GM19023 (cell line): ENCODE measurements around the gene FBXO40.

Source experiments
- ATAC-seq: cut with Tn5 transposase; IDR thresholded peaks from one replicate; pipeline ENCODE4 v1.9.1; 2021; ENCODE audit warnings: mild to moderate bottlenecking, moderate library complexity; ENCODE audit not compliant: unreplicated experiment

Gene FBXO40

DNA sequence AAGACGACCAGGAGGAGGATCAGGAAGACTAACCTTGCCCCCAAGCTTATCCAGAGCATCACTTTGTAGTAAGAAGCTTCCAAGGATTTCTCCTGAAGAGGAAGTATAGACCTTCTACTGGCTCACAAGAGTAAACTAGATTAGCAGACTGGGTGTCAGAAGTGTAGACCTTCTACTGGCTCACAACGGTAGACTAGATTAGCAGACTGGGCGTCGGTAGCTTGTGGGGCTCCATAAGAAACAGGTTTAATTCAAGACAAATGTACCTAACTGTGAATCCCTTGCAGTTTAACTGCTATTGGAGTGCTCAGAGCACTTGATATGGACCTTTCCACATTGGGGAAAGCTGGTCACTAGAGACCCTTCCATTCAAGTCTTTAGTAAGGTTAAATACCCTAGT, 12.9 kb downstream of the FBXO40 start:
- no peak for ATAC-seq

DNA sequence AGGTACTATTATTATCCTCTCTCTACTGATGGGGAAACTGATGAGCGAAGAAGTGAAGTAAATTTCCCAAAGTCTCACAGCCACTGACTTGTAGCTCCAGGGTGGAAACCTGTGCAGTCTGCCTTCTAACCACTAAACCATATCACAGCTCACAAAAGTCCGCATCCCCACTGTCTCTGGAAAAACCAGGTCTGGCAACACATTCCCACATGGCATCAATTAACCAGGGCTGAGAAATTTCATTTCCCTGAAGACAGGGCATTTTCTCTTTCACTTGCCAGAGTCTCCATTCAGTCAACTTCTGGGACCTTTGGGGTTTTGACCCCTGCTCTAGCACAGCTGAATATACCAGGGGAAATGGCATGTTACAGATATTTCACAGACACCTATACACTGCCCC, 26.5 kb downstream of the FBXO40 start:
- ATAC-seq: no peak

DNA sequence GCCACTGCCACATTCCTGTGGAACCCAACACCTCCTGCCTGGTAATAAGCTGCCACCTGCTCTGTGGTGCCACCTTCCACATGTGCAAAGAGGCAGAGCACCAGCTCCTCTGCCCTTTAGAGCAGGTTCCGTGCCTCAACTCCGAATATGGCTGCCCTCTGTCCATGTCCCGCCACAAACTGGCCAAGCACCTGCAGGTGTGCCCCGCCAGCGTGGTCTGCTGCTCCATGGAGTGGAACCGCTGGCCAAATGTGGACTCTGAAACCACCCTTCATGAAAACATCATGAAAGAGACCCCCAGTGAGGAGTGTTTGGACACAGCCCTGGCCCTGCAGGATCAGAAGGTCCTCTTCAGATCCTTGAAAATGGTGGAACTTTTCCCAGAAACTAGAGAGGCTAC, 28.3 kb downstream of the FBXO40 start:
- ATAC-seq: no peak

DNA sequence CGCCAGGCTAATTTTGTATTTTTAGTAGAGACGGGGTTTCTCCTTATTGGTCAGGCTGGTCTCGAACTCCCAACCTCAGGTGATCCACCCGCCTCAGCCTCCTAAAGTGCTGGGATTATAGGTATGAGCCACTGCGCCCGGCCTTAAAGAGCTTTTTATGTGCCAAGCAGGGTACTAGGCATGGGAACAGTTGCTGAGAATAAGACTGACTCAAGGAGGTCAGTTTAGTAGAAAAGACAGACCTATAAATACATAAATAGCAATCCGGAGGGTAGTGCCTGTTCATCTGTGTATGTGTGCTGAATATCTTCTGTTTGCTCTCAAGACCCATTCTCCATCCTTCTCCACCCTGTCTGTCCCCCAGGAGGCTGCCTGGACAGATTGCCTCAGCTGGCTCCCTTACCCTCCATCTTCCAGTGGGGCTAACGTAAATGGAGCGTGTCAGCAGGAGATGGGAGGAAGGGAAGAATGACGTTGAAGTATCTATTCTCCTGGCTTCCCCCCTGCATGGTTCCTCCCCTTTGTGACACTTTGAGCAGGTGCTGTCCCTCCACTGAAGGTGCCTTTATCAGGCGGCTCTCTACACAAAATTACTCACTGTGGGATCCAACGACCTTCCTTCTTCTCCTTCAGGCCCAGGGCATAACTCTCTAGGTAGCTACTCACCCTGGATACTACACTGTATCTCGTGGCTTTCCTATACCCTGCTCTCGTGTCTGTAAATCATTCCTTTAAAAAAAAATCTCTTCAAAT, 31.1 kb downstream of the FBXO40 start:
- ATAC-seq: no peak

DNA sequence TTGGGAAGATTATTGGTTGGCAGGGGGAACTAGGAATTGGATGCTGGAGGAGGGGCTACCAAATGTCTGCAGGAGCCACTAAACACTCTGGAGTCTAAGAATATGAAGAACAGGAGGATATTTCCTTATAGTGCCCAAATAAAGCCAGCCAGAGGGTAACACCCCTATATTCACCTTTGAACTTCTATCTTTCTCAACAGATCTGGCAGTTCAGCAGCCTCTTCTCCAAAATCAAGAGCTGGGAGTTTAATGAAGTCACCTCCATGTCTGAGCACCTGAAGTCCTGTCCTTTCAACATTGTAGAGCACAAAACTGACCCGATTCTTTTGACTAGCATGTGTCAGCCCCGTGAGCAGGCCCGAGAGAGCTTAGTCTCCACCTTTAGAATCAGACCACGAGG, 33.3 kb downstream of the FBXO40 start:
- ATAC-seq: no peak

DNA sequence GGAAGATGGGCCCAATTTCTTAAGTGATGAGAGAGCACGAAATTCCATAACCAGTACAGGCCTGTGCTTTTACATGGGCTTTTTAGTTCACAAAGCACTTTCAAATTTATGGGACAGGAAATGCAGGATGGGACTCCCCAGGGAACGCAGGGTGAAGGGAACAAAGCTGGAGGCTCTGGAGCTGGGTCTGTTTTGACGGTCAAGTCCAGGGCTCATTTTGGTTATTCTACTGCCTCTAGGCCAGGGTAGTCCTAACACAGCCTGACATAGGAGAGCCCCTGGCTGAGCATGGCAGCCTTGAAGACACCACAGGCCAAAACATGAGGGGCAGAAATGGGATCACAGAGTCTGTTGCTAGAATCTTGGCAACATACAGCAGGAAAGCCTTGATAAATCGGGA, 34.0 kb downstream of the FBXO40 start:
- ATAC-seq: no peak

DNA sequence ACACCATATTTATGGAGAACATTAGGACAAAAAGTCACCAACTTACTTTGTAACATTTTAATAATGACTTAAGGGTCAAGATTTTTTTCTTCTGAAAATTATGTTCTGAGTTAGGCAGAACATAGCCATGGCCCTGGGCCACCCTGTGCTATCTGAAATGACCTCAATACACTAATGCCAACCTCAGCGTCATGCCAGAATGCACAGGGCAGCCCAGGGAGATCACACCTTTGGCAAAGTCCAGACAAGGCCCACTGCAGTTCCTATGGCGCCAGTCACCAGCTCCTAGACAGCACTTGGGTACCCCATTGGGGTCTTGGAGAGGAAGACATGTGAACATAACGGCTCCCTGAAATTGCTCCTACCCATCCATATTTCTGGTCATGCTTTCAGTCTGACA, 34.4 kb downstream of the FBXO40 start:
- ATAC-seq: no peak

DNA sequence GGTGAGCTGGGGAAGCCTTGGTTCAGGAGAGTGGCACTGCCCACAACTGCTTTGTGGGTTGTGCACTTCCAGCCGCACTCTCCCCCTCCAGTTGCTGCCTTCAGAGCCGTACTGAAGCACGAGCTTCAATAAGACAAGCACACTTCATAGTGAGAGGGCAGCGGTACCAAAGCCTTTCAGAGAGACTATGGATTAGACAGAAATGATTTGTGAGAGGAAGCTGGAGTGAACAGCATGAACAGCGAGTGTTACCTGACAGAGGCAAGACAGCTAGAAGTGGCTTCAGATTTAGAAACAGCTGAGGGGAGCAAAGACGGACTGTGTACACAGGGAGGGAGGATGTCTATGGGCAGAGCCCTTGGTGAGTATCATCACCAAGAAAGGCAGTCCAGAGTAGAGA, 36.4 kb downstream of the FBXO40 start:
- no peak for ATAC-seq

DNA sequence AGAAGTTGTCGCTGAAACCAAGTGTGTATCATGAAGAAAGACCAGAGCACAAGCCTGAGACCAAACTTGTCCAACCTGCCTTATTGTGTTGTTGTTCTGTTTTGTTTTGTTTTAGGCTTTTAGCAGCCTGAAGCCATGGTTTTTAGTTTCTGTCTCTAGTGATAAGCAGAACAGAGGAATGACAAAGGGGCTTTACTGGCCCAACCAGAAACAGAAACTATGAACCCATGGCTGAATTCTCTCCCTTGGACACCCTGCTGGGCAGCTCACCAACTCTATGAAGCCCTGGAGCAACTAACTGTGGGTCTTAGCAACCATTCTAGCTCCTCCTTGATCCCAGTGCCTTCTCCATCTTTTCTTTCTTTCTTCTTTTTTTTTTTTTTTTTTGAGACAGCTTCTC, 37.2 kb downstream of the FBXO40 start:
- peak; percentile 68 for ATAC-seq

DNA sequence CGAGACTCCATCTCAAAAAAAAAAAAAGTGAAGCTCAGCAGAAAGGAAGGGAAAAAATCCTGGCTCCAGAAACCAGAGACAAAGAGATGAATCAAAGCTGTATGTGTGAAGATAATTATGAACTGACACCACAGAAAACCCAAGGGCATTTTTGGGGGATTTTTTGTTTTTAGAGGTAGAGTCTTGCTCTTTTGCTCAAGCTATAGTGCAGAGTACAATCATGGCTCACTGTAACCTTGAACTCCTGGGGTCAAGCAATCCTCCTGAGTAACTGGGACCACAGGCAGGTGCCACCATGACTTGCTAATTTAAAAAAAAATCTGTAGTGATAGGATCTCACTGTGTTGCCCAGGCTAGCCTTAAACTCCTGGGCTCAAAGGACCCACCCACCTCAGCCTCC, 44.7 kb downstream of the FBXO40 start:
- ATAC-seq: no peak

DNA sequence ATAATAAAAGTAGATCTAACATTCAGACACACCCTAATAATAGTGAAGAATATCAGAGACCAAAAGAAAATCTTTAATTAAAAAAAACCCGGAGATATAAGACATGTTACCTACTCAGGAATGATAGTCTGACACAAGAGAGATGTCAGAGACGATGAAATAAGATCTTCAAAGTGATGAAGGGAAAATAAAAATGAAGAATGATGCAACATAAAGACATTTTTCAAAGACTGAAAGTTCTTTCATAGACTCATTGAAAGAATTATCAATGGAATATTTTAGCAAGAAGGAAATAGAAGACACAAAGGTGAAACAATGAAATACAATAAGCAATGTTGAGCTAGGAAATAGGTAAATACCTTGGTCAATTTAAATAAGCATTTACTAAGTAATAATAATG, 47.9 kb downstream of the FBXO40 start:
- no peak for ATAC-seq

DNA sequence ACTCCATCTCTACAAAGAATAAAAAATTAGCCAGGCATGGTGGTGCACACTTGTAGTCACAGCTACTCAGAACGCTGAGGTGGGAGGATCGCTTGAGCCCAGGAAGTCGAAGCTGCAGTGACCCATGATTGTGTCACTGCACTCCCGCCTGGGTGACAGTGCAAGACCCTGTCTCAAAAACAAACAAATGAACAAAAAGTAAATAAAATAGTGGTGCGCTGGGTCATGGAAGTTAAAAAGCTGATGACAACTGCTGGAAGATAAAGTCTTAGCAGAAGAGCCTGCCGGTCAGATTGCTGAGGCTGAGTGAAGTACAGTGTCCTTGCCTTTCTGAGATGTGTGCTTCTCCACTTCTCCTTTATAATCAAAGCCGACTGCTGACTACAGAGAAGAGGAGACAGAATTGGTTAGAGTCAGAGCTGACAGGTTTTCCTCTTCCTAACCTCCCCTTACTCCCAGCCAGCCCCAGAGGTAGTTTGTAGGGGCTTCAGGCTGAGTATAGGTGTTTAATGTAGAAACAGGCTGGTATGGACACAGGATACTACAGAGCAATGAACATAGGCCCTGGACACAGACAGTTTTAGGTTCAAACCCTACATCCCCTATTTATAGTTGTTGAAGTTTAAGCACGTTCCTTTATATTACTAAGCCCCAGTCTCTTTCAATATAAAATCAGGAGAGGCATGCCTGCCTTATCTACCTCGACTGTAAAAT, 49.6 kb downstream of the FBXO40 start:
- ATAC-seq: no peak

DNA sequence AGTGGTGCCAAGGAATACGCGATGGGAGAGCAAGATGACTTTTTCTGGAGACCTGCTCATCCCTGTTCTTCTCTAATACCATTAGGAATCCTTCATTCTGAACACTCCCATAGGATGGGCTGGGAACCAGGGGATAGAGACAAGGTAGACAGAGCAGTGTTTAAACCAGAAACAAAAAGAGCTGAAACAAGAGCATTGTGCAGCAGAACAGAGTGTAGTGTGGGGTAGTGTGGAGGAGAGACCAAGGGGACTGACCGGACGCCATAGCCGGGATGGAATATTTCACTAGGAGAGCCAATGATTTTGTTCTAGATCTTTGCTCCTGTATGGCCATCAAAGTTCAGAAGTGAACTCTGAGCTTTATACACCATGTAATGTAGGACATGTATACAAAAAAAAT, 51.9 kb downstream of the FBXO40 start:
- no peak for ATAC-seq

DNA sequence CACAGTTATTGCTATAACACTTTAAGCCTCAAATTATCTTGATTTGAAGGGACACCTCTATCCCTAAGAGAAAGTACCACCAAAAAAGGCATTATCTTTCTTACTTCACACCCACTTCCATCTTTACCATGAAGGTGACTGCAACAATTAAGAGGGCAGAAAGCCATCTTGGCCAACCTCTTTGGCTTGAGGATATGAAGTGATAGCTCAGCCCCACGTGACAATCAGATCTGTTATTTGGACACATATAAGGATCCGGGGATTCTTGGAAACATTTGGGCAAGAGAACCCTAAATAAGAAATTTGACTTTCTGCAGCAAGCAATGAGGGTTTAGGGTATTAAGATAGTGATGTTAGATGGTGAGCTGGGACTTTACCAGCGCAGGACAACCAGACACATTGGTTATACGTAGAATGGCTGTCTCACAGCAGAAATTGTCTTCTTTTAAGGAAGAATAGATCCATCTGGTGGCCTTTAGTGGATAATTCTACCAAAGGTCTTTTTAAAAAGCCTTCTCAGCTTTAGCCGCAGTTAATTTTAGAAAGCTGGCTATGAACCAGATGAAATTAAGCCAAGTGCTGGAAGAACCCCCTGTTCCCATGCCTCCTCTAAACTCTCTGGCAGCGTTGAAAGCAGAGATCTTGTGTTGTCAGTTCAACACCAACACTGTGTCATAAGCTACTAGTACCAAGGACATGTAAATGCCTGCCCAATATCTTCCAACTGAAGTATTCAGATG, 55.2 kb downstream of the FBXO40 start:
- no peak for ATAC-seq

DNA sequence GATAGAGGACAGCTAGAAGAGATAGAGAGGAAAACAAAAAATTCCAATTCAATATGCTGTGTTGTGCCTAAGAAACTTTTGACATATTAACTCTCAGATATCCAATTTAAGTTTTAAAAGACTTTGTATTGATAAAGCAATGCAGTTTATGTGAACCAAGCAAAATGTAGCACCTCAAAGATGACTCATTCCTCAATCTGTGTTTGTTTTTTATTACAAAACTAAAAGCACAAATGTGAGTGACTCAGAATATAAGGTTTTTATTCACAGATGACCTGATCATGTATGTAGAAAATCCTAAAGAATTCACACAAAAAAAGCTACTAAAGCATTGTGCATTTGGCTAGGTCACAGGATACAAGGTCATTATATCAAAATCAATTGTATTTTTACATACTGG, 56.5 kb downstream of the FBXO40 start:
- ATAC-seq: no peak

DNA sequence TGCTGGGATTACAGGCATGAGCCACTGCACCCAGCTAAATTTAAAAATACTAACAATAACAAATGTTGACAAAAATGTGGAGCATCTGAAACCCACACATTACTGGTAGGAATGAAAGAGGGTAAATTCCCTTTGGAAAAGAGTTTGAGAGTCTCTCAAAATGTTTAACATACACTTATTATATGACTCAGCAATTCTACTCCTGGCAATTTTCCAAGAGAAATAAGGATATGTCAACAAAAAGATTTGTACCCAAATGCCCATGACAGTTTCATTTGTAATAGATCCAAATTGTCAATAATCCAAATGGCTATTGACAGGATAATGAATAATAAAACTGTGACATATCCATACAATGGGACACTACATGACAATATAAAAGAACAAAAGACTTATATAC, 58.5 kb downstream of the FBXO40 start:
- ATAC-seq: no peak

DNA sequence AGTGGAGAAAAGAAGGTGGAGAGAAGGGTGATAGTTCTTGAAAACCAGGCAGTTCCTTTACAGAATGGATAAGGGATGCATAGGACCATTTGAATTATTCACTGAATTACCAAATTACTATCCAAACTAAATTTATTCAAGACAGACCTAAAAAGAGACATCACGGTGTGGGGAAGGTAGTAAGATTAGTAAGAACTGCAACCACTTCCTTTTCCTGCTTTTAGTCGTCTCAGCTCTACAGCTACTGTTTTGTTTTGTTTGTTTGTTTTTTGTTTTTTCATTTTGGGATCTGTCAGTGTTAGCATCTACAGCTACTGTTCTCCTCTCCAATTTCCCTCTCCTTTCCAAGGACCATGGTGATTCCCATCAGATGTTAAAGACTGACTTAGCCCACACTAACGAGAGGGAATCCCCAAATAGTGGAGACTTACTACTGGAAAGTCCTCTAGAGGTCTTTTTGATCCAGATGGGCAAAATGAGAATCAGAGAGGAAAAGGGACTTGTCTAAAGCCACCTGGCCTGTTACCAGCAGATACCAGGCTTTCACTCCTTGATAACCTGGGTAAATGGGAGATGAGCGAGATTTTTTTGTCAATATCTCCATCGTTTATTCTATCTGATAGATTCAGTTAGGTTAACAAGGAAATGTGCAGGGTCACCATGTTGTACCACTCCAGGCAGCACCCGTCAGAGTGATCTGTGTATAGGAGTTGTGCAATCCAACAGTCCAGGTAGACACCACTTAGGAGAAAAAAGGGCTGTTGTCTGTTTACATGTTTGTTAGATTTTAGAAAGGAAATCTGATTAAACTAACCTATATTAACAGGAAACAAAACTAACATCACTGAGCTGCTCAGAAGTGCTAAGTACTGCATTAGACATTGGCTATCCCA, 61.6 kb downstream of the FBXO40 start:
- ATAC-seq: peak; percentile 62

DNA sequence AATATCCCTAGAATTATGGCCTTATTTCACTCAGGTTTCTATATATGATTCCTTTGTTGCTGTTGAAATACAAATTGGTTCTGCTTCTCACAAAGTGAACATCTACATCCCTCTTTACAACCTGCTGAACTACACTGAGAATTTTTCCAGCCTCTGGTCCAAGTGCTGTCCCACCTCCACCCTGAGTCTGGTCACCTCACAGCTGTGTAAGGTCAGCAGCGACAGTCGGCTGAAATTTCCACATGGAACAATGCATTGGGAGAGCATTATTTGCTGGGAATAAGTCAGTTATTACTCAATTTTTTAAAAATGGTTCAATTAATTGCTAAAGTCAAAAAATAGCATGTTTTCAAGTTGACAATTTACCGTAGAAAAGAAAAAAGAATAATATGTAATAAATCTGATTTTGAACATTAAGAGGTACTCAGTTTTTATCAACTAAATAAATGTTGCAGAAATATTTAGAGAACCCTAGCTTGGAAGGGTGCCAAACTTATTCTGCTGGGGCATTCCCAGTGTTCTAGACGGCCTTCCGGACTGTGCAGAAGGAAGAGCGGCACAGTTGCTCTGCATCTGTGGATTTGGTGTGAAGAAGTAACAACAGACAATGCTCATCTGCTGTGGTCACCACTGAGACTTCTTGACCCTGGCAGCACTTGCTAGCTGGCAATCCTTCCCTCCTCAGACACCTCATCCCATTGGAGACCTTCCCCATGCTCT, 65.7 kb downstream of the FBXO40 start:
- ATAC-seq: no peak

DNA sequence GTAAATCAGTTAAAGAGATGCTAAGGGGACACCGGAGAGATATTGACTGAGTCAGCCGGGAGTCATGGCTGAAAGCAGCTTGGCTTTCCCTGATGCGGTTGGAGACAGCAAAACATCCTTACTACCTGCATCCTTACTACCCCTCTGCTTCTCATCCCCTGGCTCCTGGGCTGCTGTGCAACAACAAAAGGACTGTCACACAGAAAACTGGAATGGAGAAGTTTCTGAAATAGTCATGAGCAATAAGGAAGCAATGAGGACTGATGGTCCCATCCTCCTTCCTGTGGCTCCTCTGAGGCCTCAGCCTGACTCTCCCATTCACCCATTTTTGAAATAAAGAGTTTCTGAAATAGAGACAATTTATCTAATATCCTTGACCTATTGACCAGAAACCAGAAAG, 66.4 kb downstream of the FBXO40 start:
- ATAC-seq: no peak
